ENCODE measurements around the gene IFT81.
A peak's percentile ranks its signal among the peaks of the same experiment; 100 is the strongest.
"Not testable (repeated sequence)": the region's sequence is repeated elsewhere in the genome, so short reads cannot be mapped to it uniquely, and the experiment has no call there.

Gene IFT81, protein sequence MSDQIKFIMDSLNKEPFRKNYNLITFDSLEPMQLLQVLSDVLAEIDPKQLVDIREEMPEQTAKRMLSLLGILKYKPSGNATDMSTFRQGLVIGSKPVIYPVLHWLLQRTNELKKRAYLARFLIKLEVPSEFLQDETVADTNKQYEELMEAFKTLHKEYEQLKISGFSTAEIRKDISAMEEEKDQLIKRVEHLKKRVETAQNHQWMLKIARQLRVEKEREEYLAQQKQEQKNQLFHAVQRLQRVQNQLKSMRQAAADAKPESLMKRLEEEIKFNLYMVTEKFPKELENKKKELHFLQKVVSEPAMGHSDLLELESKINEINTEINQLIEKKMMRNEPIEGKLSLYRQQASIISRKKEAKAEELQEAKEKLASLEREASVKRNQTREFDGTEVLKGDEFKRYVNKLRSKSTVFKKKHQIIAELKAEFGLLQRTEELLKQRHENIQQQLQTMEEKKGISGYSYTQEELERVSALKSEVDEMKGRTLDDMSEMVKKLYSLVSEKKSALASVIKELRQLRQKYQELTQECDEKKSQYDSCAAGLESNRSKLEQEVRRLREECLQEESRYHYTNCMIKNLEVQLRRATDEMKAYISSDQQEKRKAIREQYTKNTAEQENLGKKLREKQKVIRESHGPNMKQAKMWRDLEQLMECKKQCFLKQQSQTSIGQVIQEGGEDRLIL

DNA sequence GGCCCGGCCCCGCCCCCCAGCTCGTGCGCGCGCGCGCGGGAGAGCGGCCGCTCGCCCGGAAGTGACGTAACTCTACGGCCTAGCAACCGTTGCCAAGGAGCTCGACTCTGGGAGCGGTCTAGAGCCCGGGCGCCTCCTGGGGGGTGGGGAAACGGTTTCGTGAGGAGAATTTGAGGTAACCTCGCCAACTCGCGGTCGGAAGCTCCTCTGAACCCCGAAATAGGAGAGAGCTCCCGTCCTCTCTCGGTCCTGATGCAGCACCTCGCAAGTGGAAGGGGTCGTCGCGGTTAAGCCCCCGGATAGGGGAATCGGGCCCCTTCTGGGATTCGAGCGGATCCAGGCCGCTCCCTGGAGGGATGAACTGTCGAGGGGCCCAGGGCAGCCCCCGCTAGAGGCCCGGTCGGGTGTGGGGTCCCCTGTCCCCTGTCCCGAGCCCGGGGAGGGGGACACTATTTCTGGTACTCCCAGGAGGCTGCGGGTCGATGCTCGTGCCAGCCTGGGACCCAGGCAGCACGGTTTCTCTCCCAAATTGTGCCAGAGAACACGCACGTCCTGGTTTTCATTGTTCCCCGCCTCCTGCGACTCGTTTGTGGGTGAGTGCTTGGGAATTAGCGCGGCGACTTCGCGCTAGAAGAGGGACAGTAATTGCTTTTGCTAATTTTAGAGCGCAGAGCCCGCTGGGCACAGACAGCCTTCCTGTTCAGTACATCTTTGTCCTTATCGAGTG, at the start of gene IFT81:
Gene IFT81 (plus strand): TSS at position 89 of the 727 bp plus-strand sequence. CDS start 3,024 bp downstream, outside the sequence.
- DNase-seq, result peak; percentile 96

DNA sequence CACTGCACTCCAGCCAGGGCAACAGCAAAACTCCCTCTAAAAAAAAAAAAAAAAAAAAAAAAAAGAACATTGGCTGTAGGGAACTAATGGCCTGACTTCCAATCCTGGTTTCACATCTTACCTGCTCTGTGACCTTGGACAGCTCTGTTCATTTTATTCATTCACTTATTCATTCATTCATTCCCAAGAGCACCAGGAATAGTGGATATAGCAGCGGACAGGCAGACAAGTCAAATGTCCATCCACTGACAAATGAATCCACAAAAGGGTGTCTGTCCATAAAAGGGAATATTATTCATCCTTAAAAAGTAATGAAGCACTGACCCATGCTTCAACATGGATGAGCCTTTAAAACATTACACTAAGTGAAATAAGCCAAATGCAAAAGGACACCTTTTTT, 48.3 kb upstream of the IFT81 start:
- no peak for DNase-seq

DNA sequence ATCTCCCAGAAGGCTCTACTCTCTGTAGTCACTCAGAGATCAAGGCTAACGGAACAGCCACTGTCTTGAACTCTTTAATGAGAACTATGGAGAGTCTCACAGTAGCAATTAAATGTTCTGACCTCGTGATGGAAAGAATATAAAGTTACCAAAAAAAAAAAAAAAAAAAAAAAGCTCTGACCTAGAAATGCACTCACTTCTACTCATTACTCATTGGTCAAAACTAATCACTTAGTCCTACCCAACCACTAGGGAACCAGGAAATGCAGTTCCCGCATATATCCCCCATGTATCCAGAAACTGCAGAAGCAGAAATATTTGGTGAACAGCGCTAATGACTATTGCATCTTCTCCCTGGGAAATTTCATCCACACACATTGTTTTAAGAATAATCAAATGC, 46.4 kb upstream of the IFT81 start:
- DNase-seq, result no peak

DNA sequence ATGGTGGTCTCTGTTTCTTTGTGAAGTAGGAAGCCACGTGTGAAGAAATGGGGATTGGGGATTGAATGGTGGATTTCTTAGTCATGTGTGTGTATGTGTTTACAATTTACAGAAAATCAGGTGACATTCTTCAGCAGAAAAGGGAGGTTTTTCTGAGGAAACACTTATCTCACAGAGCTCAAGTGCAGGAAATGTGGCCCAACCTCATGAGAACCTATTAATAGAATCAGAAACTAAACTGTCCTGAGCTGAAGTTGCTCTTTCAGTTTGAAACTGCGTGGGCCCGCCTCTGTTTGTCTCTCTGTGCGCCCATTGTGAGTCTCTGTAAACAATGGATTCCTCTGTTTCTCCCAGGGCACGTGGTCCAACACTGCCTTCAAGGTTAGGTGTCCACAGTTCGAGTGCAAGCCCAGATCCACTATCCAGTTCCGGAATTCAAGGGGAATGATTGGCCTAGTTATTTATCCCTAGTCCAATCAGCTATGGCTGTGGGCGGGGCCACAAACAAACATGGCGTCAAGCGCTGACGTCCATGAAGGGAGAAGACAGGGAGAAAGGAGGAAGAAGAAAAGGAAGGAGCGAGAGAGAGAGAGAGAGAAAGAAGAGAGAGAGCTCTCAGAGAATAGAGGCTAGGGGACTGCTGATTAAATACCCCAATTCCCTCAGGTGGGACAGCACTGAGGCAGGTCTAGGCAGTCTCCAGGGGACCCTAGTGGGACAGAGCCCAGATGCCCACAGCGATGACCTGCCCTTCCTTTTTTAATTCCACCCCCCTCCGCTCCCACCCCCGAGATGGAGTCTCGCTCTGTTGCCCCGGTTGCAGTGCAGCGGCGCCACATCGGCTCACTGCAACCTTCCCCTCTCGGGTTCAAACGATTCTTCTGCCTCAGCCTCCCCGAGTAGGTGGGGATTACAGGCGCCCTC, 44.4 kb upstream of the IFT81 start:
- DNase-seq, result peak; percentile 53

DNA sequence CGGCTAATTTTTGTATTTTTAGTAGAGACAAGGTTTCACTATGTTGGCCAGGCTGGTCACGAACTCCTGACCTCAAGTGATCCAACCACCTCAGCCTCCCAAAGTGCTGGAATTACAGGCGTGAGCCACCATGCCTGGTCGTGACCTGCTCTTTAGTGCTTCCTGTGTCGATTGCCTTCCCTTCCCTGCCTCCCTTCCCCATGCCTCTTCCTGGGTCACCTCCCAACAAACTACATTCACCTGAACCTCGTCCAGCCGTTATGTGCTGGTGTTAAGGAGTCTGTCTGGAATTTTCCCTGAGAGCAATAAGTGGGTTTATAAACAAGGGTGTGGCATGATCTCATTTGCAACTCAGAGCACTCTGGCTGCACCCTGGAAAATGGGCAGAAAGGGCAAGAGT, 43.7 kb upstream of the IFT81 start:
- no peak for DNase-seq

DNA sequence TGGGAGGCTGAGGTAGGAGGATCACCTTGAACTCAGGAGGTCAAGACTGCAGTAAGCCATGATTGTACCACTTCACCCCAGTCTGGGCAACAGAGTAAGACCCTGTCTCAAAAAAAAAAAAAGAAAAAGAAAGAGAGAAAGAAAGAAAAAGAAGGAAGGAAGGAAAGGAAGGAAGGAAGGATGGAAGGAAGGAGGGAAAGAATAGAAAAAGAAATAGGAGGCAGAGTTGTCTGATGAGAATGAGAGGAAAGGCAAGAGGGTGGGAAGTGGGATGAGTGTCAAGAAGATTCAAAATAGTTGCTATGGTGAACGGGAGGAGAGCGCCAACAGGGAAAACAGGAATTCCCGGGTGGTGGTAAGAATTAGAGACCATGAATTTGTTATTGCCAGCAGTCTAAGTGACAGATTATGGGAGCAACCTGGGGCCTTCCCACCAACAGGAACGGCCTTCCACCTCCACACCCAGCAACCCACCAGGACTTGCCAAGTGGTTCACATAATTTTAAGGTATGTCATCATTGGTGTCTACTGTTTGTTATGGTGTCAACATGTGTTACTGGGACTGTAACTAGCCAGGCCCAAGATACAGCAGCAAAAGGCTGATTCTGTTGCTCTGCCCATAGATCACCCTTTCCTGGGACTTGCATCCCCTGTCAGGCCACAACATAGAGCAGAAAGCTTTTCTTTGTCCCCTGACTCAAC, 39.7 kb upstream of the IFT81 start:
- DNase-seq, result no peak

DNA sequence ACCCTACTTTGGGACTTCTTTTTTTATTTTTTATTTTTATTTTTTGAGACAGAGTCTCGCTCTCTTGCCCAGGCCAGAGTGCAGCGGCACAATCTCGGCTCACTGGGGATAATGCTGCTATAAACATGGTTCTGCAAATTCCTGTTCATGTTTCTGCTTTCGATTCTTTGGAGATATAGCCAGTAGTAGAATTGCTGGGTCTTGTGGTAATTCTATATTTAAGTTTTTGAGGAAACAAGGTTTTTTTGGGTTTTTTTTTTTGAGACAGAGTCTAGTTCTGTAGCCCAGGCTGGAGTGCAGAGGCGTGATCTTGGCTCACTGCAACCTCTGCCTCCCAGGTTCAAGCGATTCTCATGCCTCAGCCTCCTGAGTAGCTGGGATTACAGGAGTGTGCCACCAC, 35.9 kb upstream of the IFT81 start:
- not testable (repeated sequence) for DNase-seq

DNA sequence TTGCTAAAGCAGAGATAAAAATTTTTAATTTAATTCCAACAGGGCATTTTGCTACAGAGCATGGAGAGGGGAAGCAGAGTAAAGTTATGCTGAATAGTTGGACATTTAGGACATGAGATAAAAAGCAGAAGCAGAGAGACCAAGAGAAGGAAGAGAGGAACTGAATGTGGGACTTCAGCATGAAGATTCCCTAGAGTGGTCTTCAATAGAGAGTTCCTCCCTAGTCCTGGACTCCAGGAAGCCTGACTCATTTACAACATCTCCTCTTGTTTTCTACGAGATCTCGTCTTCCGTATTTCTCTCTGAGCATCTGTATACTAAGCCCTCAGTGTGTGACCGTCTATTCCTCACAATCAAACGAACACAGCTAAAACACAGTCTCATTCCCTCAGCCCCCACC, 35.2 kb upstream of the IFT81 start:
- DNase-seq, result no peak

DNA sequence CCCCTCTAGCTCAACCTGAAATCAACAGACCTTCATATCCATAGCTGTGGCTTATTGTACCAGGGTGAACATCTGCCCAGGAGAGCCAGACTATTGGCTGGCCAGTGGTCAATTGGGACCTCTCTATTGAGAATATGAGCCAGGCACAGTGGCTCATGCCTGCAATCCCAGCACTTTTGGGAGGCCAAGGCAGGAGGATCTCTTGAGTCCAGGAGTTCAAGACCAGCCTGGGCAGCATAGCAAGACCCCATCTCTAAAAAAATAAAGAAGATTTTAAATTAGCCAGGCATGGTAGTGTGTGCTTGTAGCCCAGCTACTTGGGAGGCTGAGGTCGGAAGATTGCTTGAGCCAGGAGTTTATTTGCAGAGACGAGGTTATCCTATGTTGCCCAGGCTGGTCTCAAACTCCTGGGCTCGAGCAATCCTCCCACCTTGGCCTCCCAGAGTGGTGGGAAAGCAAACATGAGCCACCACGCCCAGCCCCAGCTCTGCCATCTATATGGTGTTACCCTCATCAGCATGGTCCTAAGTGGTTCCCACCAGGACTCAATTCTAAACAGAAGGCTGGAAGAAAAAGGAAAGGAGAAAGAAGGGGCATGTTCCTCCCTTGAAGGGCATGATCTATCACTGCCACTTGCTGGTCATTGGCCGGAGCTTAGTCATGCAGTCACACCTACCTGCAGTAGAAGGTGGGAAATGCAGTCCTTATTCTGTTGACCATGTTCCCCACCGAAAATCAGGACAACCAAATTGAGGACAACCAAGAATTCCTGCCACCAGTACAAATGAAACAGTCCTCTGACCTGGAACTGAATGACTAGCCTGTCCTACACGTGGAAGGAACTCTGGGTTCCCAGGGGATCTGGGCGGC, 33.7 kb upstream of the IFT81 start:
- no peak for DNase-seq

DNA sequence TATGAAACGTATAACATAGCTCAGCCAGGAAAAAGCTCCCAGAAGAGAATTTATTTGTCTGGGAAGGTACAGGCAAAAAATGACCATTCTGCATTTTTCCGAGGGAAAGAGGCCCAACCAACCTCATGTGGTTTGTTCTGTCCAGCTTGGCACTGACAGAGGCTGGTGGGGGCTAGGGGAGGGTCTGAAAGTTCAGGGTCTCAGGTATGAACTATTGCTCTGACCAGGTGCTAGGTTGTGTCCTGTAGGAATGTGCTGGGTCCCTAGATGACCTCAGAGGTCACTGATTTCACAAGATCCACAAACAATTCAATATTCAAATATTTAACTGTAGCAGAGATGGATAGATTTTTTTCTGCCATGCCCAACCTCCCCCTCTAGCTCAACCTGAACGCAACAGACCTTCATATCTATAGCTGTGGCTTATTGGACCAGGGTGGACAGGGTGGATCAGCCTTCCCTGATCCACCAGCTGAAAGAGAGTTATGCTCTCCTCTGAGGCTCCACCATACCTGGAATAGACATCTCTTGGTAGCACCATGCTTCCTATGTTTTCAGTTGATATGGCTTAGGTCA, 32.9 kb upstream of the IFT81 start:
- no peak for DNase-seq

DNA sequence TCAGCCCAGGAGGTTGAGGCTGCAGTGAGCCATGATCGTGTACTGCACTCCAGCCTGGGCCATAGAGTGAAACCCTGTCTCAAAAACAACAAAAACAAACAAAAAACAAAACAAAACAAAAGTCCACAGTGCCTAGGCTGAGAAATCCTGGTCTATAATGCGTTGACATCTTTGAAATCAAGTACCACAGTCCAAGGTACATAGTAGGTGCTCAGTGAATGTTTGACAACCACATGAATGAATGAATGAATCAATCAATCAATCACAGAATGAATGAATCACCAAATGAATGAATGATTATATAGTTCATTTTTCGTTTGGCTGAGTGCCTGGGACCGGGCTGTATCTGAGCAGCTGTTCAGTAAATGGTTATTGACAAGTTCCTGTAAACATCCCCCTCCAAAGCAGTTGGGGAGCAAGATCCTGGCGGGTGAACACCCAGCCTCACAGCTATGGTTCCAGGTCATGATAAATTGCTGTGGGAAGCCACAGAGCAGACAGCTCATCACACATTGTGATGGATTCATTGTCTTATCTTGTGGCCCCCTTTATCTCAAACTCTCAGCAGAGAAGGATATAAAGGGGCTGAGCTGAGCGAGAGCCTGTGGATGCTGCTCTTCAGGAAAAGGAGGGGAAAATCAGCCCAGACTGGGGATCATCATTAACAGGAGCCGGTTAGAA, 30.4 kb upstream of the IFT81 start:
- no peak for DNase-seq

DNA sequence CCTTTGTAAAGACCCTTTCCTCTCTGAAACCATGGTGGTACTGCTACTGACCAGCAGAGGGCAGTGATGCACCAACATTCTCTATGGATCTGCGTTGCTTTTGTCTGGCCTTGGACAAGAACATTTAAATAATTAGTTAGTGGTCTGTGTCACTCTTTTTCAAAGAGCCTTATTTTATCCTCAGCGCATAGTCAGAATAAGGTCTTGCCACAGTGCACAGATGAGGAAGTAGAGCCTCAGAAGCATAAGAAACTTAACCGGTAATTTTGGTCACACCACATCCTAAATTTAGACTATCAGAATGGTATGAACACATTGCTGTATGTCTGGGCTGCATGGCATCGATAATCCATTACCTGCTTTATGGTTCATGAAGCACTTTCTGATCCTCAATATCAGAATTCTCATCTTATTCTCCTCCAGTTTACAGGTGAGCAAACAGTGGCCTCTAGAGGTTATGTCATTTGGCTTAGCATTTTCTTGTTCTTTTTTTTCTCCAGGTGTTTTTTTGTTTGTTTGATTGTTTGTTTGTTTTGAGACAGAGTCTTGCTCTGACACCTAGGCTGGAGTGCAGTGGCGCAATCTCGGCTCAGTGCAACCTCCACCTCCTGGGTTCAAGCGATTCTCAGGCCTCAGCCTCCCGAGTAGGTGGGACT, 23.7 kb upstream of the IFT81 start:
- DNase-seq, result peak; percentile 49

DNA sequence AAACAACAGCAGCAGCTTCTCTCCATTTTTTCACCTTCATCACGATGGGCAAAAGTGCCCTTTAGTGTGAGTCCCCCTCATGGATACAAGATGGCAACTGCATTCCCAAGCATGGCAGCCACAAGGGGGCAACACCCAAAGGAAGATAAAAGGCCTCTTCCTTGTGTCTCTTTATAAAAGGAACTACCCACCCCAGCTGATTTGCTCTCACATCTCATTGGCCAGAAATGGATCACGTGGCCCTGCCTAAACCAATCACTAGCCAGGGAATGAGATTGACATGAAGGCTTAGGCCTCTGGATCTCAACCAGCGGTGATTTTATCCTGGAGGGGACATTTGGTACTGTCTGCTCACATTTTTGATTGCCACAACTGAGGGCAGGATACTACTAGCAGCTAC, 21.9 kb upstream of the IFT81 start:
- no peak for DNase-seq

DNA sequence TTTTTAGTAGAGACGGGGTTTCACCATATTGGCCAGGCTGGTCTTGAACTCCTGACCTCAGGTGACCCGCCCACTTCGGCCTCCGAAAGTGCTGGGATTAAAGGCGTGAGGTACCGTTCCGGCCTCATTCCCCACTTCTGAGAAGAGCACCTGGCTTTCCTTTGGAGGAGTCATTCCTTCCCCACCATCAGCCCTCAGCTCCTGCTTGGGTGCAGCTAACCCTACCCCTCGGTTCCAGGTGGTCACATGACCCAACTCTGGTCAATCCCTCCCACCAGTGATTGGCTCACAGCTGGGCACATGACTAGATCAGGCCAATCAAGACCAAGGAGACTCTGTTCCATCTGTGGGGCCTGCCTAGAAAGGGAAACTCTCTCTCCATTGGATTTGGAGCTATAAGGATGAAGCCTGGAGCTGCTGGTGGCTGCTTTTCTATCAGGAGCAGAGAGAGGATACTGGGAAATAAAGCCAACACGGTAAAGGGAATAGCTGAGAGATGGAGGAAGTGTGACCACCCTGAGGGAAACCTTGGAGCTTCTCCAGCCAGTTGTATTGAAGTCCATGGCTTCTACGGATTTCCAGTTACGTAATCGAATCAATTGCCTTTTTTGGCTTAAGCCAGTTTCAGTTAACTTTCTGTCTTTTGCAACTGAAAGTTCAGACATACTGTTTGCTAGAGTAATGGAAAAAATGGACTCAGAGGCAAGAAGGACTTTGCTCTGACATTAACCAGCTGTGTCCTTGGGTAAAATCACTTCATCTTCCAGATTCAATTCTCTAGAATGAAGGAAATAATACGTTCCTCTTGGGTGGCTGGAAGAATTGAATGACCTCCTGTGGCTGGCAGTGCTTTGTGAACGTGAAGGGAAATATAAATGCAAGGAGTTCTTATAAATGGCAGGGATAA, 19.7 kb upstream of the IFT81 start:
- no peak for DNase-seq

DNA sequence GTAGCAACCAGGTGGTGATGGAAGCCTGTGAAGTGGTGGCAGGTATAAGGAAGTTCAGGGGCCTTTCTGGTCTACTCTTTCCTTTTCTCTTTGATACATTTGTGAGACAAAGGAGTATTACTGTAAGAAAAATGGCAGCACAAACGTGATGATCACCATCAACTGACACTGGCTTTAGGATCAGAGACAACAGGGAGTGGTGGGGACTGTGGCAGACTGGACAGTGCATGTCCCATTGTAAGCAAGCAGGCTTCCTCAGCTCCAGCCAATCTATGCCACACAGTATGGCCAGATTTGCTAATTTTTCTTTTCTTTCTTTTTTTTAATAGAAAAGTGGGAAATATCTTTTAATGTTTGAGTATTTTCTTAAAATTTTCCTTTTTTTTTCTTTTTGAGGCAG, 19.0 kb upstream of the IFT81 start:
- DNase-seq, result no peak

DNA sequence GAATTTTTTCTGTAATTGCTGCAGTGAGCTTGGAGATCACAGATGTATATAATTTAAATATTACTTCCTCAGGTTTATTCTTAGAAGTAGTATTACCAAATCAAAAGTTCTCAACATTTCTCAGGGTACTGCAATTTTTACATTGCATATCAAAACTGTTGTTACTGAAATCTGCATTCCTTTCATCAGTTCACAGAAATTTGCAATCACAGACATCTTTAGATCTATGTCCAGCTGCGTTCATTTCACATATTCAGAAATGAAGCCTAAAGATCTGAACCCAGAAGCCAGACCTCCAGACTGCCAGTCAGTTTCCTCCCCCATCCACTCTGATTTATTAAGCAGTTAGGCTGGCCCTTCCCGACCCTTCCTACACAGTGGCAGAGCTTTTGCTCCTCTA, 18.2 kb upstream of the IFT81 start:
- DNase-seq, result no peak

DNA sequence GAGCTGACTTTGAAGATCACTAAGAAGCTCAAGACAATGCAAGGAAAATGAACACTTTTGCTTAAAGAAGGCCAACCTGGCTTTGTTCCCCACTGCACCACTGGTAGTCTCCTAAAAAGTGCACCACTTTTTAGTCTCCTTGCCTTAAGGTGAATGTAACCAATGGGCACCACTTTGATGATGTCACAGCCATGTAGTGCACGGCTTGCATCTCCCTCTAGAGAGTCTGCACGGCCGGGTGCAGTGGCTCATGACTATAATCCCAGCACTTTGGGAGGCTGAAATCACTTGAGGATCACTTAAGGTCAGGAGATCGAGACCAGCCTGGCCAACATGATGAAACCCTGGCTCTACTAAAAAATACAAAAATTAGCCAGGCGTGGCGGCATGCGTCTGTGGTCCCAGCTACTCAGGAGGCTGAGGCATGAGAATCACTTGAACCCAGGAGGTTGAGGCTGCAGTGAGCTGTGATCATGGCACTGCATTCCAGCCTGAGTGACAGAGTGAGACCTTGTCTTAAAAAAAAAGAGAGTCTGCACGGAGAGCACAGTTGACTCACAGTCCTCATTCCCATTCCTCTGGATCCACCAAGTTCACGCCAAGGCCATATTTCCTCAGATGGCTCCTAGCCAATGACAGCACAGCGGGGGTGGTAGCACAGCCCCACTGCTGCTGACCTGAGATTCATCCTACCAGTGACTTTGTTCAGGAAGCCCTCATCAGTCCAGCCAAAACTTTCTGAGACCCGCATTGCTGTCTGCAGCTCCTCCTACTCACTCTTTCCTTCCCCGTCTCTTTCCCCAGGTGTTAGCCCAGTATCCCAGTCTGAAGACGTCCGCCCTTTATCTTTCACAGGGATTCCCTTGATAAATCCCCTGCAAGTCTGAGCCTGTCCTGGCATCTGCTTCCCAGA, 16.5 kb upstream of the IFT81 start:
- no peak for DNase-seq

Measured in activated T-cell treated with anti-CD3 and anti-CD28 coated beads for 4 hours (primary cell).